HCT116 (cell line): ENCODE measurements around the gene TMEM63B.

Experiments used
- CEBPB ChIP-seq: IDR thresholded peaks from 2 replicates; pipeline ENCODE4 v1.6.1; 2012; ENCODE audit warnings: low read depth
- JUND ChIP-seq: IDR thresholded peaks from 2 replicates; pipeline ENCODE4 v1.6.1; 2012
- SRF ChIP-seq: IDR thresholded peaks from 2 replicates; pipeline ENCODE4 v1.6.1; 2012; ENCODE audit warnings: low read depth
- YY1 ChIP-seq: IDR thresholded peaks from 2 replicates; pipeline ENCODE4 v1.6.1; 2011; ENCODE audit warnings: low read length, low read depth, moderate library complexity, mild to moderate bottlenecking; ENCODE audit not compliant: insufficient replicate concordance; ENCODE audit errors: extremely low read depth
- TF ChIP-seq, protein P1 (sequence below): IDR thresholded peaks from 2 replicates; pipeline ENCODE4 v1.6.1; 2012
- TF ChIP-seq, protein P2 (sequence below): IDR thresholded peaks from 2 replicates; pipeline ENCODE4 v1.6.1; 2011; ENCODE audit warnings: mild to moderate bottlenecking, low read length, moderate library complexity; ENCODE audit not compliant: insufficient replicate concordance; ENCODE audit errors: extremely low read depth
- TF ChIP-seq, protein P3 (sequence below): IDR thresholded peaks from 2 replicates; pipeline ENCODE4 v1.6.1; 2012
- TF ChIP-seq, protein P4 (sequence below), 3 experiments: fragments of 200-600 bp in 1 of 3; sonication (generic) in 1 of 3; IDR thresholded peaks in 2 of 3; conservative IDR thresholded peaks in 1 of 3; 2 replicates each; pipeline ENCODE4 v1.5.1; 2012 to 2017; ENCODE audit warnings: low read depth in 2 of 3, low read length in 2 of 3, antibody characterized with exemption in 1 of 3, borderline replicate concordance in 1 of 3, control low read depth in 1 of 3, mild to moderate bottlenecking in 1 of 3, mixed read lengths in 1 of 3, mixed run types in 1 of 3, moderate library complexity in 1 of 3; ENCODE audit not compliant: insufficient read depth in 1 of 3
- TF ChIP-seq, protein P5 (sequence below): IDR thresholded peaks from 2 replicates; pipeline ENCODE4 v1.6.1; 2012; ENCODE audit warnings: low read depth

DNA sequence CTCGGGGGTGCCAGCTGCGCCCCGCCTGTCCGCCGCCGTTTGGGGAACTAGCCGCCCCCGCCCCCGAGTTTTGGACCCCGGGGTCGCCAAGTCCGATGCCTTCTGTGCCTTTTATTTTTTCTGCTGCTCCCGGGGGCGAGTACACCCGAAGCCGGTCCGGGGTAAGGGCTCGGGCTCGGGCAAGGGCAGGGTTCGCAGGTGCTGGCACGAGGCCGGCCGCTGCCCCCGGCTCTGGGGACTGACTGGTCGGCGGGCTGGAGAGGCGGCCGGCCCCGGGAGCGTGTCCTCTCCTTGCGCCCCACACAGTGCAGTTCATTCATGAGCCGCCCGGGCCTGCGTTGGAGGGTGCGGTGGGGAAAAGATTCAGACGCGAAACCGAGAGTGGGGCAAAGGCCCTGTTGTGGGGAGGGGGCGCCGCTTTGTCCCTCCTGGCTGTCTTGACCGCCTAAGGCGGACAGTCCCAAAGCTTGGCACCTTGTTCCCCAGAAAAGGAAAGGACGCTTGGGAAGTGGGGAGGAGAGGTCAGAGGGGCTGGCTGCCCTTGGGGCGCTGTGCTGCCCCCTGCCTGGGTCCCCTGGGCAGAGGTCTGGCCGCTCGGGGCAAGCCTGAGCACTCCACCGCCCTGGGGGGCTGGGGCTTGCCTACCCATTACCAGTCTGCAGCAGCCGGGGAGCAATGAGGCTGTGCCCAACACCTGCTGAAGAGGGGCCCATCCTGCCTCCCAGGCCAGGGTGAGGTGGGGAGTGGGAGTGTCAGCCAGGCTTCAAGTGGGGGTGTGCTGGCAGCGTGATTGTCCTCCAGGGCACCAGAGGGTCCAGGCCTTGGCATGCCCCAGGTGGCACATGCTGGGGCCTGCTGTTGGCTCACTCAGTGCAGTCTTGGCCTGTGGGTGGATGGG lies 915 bp downstream of the TMEM63B start:
- no peak for TF ChIP-seq SRF
- TF ChIP-seq, protein P1, sequence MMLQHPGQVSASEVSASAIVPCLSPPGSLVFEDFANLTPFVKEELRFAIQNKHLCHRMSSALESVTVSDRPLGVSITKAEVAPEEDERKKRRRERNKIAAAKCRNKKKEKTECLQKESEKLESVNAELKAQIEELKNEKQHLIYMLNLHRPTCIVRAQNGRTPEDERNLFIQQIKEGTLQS = no peak
- no peak for TF ChIP-seq JUND
- TF ChIP-seq, protein P2, sequence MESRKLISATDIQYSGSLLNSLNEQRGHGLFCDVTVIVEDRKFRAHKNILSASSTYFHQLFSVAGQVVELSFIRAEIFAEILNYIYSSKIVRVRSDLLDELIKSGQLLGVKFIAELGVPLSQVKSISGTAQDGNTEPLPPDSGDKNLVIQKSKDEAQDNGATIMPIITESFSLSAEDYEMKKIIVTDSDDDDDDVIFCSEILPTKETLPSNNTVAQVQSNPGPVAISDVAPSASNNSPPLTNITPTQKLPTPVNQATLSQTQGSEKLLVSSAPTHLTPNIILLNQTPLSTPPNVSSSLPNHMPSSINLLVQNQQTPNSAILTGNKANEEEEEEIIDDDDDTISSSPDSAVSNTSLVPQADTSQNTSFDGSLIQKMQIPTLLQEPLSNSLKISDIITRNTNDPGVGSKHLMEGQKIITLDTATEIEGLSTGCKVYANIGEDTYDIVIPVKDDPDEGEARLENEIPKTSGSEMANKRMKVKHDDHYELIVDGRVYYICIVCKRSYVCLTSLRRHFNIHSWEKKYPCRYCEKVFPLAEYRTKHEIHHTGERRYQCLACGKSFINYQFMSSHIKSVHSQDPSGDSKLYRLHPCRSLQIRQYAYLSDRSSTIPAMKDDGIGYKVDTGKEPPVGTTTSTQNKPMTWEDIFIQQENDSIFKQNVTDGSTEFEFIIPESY = no peak
- TF ChIP-seq, protein P3, sequence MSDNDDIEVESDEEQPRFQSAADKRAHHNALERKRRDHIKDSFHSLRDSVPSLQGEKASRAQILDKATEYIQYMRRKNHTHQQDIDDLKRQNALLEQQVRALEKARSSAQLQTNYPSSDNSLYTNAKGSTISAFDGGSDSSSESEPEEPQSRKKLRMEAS = no peak; the same call in 1 of the 2 replicates
- no peak for TF ChIP-seq CEBPB
- TF ChIP-seq, protein P4, sequence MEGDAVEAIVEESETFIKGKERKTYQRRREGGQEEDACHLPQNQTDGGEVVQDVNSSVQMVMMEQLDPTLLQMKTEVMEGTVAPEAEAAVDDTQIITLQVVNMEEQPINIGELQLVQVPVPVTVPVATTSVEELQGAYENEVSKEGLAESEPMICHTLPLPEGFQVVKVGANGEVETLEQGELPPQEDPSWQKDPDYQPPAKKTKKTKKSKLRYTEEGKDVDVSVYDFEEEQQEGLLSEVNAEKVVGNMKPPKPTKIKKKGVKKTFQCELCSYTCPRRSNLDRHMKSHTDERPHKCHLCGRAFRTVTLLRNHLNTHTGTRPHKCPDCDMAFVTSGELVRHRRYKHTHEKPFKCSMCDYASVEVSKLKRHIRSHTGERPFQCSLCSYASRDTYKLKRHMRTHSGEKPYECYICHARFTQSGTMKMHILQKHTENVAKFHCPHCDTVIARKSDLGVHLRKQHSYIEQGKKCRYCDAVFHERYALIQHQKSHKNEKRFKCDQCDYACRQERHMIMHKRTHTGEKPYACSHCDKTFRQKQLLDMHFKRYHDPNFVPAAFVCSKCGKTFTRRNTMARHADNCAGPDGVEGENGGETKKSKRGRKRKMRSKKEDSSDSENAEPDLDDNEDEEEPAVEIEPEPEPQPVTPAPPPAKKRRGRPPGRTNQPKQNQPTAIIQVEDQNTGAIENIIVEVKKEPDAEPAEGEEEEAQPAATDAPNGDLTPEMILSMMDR (IDR thresholded peaks at IDR 0.05 in 2 of 3, conservative IDR thresholded peaks at IDR 0.05 in 1 of 3; ENCODE audit: borderline replicate concordance in 1 of 3, insufficient read depth in 1 of 3, low read depth in 2 of 3, low read length in 2 of 3) = peak in 2 of 3 experiments; percentile 0 to 5; a peak in 1 of 6 replicates
- no peak for TF ChIP-seq YY1
- TF ChIP-seq, protein P5, sequence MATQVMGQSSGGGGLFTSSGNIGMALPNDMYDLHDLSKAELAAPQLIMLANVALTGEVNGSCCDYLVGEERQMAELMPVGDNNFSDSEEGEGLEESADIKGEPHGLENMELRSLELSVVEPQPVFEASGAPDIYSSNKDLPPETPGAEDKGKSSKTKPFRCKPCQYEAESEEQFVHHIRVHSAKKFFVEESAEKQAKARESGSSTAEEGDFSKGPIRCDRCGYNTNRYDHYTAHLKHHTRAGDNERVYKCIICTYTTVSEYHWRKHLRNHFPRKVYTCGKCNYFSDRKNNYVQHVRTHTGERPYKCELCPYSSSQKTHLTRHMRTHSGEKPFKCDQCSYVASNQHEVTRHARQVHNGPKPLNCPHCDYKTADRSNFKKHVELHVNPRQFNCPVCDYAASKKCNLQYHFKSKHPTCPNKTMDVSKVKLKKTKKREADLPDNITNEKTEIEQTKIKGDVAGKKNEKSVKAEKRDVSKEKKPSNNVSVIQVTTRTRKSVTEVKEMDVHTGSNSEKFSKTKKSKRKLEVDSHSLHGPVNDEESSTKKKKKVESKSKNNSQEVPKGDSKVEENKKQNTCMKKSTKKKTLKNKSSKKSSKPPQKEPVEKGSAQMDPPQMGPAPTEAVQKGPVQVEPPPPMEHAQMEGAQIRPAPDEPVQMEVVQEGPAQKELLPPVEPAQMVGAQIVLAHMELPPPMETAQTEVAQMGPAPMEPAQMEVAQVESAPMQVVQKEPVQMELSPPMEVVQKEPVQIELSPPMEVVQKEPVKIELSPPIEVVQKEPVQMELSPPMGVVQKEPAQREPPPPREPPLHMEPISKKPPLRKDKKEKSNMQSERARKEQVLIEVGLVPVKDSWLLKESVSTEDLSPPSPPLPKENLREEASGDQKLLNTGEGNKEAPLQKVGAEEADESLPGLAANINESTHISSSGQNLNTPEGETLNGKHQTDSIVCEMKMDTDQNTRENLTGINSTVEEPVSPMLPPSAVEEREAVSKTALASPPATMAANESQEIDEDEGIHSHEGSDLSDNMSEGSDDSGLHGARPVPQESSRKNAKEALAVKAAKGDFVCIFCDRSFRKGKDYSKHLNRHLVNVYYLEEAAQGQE = no peak
